SJCRH30 (cell line): ENCODE measurements around the gene NRIP3. TPM values are rescaled to one million over a fixed set of nuclear protein-coding genes. Genes with fewer than 3 reads are reported as not detected.

ENCODE experiments used
- DNase-seq, 2 experiments: peaks; one replicate each; pipeline ENCODE4 v3.0.0-alpha.2; 2015 to 2020
- H3K27ac ChIP-seq: fragments of 250-450 bp; sonication (Bioruptor Pico); 2 replicates; pipeline ENCODE4 v1.5.1; 2020; ENCODE audit warnings: mild to moderate bottlenecking, moderate library complexity
- H3K27me3 ChIP-seq: fragments of 250-450 bp; sonication (Bioruptor Pico); 2 replicates; pipeline ENCODE4 v1.5.1; 2020; ENCODE audit warnings: mild to moderate bottlenecking, moderate library complexity
- H3K36me3 ChIP-seq: fragments of 250-450 bp; sonication (Bioruptor Pico); 2 replicates; pipeline ENCODE4 v1.5.1; 2020; ENCODE audit warnings: mild to moderate bottlenecking, moderate library complexity
- H3K4me1 ChIP-seq: fragments of 250-450 bp; sonication (Bioruptor Pico); 2 replicates; pipeline ENCODE4 v1.5.1; 2020; ENCODE audit warnings: mild to moderate bottlenecking, moderate library complexity
- H3K4me3 ChIP-seq: fragments of 250-450 bp; sonication (Bioruptor Pico); 2 replicates; pipeline ENCODE4 v1.5.1; 2020; ENCODE audit warnings: mild to moderate bottlenecking, moderate library complexity
- H3K9me3 ChIP-seq: fragments of 250-450 bp; sonication (Bioruptor Pico); replicated peaks from 2 replicates; pipeline ENCODE4 v1.5.1; 2020; ENCODE audit warnings: mild to moderate bottlenecking, moderate library complexity
- total RNA-seq: library from RNA; depleted of rRNA; stranded (reverse); fragments of >200 nt; shearing (Covaris generic); gene quantifications from 2 replicates; pipeline ENCODE4 v1.2.3, GENCODE V29; 2014

Gene NRIP3
- total RNA-seq, 1 experiment from 2014 or later, result 13.2 TPM

DNA sequence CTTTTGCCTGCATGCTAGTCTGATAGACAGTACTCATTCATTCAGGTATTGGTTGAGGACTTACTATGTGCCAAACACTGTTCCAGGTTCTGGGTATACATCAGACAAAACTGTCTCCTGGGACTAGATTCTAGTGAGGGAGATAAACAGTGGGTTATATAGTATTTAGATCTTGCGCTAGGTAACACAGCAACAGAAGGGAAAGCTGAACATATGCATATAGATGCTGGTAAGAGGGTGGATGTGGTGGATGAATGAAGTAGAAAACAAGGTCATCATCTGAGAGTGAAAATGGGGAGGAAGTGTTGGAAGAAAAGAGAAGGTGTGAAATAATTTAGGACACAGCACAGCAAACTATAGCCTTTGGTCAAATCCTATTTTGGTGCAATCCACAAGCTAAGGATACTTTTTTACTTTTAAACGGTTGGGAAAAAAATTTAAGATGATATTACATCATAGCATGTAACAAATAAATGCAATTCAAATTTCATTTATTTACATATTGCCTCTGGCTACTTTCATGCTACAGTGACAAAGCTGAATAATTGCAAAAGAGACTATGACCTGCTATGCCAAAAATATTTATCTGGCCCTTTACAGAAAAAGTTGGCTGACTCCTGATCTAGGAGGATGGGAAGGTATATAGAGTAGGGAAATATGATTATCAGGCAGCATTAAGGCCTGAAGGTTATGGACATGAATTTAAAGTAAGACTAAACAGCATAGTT is 32.4 kb downstream of the NRIP3 start:
- no peaks in the 10 kb centered on the region for H3K27me3 ChIP-seq
- no peaks in the 10 kb centered on the region for H3K4me1 ChIP-seq
- no peak overlapping the region for H3K4me3 ChIP-seq
- no peak overlapping the region for H3K27ac ChIP-seq
- no peaks in the 10 kb centered on the region for H3K36me3 ChIP-seq
- H3K9me3 ChIP-seq, result no peaks in the 10 kb centered on the region
- DNase-seq, result no peak

DNA sequence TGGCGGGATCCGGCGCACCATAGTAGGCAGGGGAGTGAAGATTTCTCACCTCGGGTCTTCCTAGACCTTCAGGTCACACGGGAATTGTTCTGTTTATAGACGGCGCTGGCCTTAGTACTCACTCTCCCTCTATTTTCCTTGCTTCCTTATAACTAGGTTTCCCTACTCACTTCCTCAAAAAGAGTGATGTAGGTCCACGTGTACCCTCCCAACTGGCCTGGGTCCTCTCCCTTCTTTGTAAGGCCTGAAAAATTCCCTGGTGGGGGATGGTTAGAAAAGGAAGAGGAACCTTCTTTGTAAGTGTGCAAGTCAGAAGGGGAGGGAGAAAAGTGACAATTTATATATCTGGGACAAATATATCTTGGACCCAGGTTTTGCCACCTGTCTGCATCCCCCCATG is 36.6 kb downstream of the NRIP3 start:
- Histone ChIP-seq H3K4me1 (peaks cover 4% of the 10 kb centered on the region; the same call in 1 of the 2 replicates), H3K27ac (no peak overlapping the region), H3K4me3 (no peak overlapping the region), H3K9me3 (no peaks in the 10 kb centered on the region), H3K27me3 (no peaks in the 10 kb centered on the region), H3K36me3 (no peaks in the 10 kb centered on the region)
- no peak for DNase-seq

DNA sequence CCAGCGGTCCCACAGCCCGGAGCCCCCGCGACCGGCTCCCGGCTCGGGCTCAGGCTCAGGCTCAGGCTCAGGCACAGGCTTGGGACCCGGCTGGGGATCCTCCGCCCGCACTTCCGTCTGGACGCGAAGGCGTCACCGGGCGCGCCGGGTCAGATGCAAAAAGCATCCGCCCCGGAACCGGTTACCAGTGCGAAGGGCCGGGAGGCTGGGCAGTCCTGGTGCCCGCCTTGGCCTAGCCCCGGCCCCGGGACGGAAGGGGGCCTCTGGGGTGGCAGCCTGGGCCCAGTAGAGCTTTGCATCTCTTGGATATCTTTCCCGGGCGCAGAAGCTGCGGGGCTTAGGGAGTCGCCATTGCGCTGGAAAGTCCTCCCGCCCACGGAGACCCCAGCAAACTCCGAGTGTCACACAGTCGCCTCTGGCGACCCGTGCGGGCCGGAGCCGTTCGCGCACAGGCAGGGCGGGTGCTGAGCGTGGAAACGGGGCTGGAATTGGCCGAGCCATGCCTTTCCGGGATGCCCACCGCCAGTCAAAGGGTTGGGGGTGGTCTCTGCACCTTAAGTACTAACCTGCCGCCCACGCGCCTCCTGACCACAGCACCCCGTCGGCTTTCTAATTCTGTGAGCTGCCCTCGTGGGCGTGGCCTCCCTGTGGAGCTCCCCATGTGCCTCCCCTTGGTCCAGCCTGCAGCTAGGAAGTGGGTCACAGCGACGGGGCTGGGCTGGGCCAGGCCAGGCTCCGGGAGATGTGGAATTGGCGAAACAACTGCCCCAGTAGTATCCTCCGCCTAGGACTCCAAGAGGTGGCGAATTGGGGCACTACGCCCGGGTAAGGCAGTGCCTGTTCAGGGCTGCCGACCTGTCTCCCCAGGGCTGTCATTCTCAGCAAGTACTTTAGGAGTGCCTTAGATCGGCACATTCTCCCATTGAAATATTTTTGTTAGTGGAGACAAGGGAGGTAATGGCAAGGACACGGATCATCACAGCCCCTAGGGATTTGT is 39.2 kb downstream of the NRIP3 start, which contains the start of gene TMEM9B:
Gene TMEM9B (minus strand): TSS at position 119 of the 997 bp plus-strand sequence. CDS start 129 bp downstream, outside the sequence.
- Histone ChIP-seq H3K4me1 (peaks cover 4% of the 10 kb centered on the region; the same call in 1 of the 2 replicates), H3K36me3 (no peaks in the 10 kb centered on the region), H3K27ac (peak within 1 kb of the TSS; percentile 78), H3K27me3 (no peaks in the 10 kb centered on the region), H3K9me3 (no peaks in the 10 kb centered on the region), H3K4me3 (peak within 1 kb of the TSS; percentile 89)
- peak; percentile 93 to 94 for DNase-seq

DNA sequence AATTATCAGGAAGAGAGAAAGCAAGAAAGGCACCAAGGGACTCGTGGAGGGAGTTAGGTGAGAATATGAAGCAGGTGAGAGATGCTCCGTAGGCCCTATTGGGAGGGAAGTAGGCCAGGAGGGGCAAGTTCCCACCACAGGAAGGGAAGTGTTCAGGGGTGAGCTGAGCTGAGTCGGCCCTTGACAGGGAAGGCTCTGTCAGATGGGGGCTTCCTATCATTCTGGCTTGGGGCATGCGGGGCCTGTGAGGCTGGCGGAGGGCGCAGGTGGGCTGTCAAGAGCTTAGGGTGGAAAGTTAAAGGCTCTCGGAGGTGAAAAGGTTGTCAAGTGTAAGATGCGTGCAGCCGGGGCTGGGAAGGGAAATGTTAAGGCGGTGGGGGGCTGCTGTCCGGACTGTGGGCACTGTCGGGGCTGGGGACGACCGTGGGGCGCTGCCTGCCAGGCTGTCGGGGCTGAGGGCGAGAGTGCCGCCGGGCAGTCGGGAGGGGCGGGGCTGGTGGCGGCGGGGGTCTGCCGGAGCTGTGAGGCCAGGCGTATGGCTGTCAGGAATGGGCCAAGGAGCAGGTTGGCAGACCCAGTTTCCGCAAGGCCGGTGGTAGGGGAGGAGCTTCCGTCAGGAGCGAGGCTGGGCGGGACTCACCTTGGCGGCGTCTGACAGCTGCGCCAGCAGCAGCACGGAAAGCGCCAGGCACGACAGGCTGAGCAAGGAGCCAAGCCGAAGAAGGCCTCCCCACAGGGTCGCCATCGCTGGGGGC is 40.1 kb downstream of the NRIP3 start:
- H3K9me3 ChIP-seq, result no peaks in the 10 kb centered on the region
- H3K27me3 ChIP-seq, result no peaks in the 10 kb centered on the region
- peaks cover 4% of the 10 kb centered on the region; the same call in 1 of the 2 replicates for H3K4me1 ChIP-seq
- peak overlapping the region; percentile 78 for H3K27ac ChIP-seq
- H3K36me3 ChIP-seq, result no peaks in the 10 kb centered on the region
- H3K4me3 ChIP-seq, result peak overlapping the region; percentile 89
- DNase-seq, result no peak

DNA sequence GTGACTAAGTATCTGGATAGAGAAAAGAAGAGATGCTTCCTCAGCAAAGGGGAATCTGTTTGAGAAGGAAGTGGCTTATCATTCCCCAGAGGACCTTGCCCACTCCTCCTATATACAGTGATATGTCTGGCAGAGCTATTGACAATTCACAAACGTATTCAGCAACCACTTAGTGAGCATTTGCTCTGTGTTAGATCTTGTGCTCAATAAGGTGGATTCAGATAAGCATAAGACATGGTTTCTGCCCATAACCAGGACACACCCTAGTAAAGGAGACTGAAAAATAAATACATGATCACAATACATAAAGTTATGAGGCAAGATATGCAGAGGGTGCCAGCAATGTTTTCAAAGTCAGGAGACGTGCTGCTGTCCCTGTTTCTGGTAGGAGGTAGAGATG is 41.0 kb downstream of the NRIP3 start:
- H3K4me1 ChIP-seq, result peaks cover 4% of the 10 kb centered on the region; the same call in 1 of the 2 replicates
- no peak for DNase-seq
- no peak overlapping the region for H3K4me3 ChIP-seq
- no peaks in the 10 kb centered on the region for H3K9me3 ChIP-seq
- no peaks in the 10 kb centered on the region for H3K36me3 ChIP-seq
- H3K27ac ChIP-seq, result no peak overlapping the region
- no peaks in the 10 kb centered on the region for H3K27me3 ChIP-seq

DNA sequence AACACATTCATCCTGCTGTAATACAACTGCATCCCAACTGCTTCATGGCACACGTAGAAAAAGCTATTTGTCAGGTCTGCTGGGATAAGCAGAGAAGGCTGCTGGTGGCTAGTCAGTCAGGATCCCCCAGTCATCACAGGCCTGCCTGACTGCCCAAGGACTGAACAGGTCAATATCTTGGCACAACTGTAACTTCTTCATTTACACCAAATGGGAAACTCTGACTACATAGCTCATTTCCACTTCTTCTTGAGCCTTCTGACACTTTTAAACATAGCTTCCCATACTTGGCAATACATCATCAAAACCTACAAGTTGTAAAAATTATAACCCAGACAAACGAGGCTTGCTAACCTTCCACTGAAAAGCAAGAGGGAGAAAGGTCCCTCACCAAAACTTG is 42.4 kb downstream of the NRIP3 start:
- Histone ChIP-seq H3K9me3 (no peaks in the 10 kb centered on the region), H3K27ac (no peak overlapping the region), H3K27me3 (no peaks in the 10 kb centered on the region), H3K36me3 (no peaks in the 10 kb centered on the region; the same call in 1 of the 2 replicates), H3K4me1 (peaks cover 4% of the 10 kb centered on the region; the same call in 1 of the 2 replicates), H3K4me3 (no peak overlapping the region)
- DNase-seq, result no peak

DNA sequence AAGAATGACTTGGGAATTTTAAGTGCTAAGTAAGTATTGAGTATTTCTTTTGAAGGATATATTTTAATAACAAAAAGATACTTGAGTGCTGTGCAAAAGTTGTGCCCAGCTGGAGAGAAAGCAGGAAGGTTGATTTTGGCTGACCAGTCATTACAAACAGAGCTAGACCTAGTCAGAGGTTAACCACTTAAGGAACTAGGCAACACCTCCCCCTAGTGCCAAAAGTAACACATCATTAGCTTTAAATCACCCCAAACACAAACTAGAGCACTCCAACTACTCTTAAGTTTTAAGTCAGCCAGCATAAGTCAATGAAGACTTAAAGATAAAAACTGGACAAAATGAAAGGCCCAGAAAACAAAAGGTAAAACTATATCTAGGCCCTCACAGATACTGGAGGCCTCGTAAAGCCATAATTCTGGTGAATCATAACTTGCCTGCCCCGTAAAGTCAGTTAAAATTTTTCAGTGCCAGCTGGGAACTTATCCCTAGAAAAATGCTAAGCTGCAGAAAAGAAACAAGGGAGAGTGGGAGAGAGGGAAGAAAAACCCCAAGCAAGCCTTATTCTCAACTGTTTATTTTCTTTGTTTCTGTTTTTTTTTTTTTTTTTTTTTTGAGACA is 44.1 kb downstream of the NRIP3 start:
- no peak overlapping the region for H3K27ac ChIP-seq

DNA sequence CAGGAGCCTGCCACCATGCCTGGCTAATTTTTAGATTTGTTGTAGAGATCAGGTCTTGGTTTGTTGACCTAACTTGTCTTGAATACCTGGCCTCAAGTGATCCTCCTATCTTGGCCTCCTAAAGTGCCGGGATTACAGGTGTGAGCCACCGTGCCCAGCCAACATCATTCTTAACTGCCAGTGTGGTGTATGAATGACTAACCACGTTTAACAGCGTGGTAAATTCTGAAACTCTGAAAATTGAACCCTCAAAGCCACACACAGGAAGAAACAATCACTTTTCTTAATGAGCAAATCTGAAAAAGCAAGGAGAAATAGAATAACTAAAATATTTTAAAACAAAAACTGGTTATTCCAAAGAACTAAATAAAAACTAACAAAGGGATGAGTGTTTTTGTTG is 46.9 kb downstream of the NRIP3 start:
- Histone ChIP-seq H3K4me3 (no peak overlapping the region), H3K36me3 (peaks cover 15% of the 10 kb centered on the region; the same call in 1 of the 2 replicates), H3K27me3 (no peaks in the 10 kb centered on the region), H3K27ac (no peak overlapping the region), H3K4me1 (no peaks in the 10 kb centered on the region), H3K9me3 (no peaks in the 10 kb centered on the region)
- no peak for DNase-seq

More for the DNA sequence above, 44.1 kb downstream of the NRIP3 start:
- Histone ChIP-seq H3K4me1 (no peaks in the 10 kb centered on the region), H3K36me3 (peaks cover 6% of the 10 kb centered on the region; the same call in 1 of the 2 replicates), H3K9me3 (no peaks in the 10 kb centered on the region), H3K27me3 (no peaks in the 10 kb centered on the region), H3K4me3 (no peak overlapping the region)
- peak; percentile 53 to 87 for DNase-seq

DNA sequence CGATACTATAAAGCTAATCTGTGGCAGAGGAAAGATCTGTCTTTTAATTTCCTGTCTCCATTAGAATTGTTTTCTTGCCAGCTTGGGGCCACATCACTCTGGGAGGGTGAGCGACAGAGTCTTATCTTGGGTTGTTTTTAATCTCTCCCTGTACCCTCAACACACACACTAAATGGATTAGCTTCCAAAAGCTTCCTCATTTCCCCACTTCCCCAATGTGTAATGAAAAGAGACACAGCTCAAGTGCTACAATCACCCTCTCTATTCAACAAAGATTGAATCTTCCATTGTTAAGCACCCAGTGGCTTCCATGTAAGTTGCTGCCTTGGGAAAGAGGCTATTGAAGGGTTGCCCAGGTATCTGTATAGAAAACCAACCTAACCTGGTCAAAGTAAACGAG is 54.9 kb downstream of the NRIP3 start:
- H3K4me3 ChIP-seq, result no peak overlapping the region
- H3K27me3 ChIP-seq, result no peaks in the 10 kb centered on the region
- no peak for DNase-seq
- H3K4me1 ChIP-seq, result 0 out of 2 replicates have a peak, but pooled peaks cover 7% of the 10 kb centered on the region
- no peak overlapping the region for H3K27ac ChIP-seq
- no peaks in the 10 kb centered on the region for H3K9me3 ChIP-seq
- H3K36me3 ChIP-seq, result peaks cover 19% of the 10 kb centered on the region

DNA sequence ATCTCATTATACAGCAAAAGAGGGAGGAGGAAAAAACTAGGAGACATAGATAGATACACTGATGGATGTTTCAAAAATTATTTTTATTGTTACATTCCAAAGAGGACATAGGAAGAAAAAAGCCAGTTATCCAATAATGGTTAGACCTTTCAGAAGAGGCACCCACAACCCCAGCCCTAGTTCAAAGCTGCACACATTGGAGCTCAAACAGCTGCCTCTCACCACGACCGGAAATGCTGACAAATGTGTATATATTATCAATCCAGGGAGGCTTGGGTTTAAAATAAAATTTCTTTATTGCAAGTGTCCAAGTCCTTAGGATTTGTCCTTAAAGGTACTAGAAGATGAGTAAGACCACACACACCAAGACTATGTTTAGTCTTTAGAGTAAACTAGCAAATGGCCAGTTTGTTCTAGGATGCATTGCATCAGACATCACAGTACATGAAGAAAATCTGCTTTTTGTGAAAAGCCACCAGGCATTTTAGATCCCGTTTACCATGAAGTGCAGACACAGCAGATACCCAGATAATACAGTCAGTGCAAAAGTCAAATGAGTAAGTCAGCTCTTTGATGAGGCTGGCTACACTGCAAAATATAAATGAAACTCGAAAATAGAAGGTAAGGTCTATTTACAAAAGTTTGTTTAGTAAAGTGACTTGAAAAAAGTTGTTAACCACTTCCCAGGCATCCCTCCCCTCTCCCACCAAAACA is 56.4 kb downstream of the NRIP3 start:
- Histone ChIP-seq H3K36me3 (peaks cover 14% of the 10 kb centered on the region), H3K9me3 (no peaks in the 10 kb centered on the region), H3K4me1 (0 out of 2 replicates have a peak, but pooled peaks cover 7% of the 10 kb centered on the region), H3K27ac (no peak overlapping the region), H3K4me3 (no peak overlapping the region), H3K27me3 (no peaks in the 10 kb centered on the region)
- DNase-seq, result peak in 1 of 2 experiments; percentile 28

DNA sequence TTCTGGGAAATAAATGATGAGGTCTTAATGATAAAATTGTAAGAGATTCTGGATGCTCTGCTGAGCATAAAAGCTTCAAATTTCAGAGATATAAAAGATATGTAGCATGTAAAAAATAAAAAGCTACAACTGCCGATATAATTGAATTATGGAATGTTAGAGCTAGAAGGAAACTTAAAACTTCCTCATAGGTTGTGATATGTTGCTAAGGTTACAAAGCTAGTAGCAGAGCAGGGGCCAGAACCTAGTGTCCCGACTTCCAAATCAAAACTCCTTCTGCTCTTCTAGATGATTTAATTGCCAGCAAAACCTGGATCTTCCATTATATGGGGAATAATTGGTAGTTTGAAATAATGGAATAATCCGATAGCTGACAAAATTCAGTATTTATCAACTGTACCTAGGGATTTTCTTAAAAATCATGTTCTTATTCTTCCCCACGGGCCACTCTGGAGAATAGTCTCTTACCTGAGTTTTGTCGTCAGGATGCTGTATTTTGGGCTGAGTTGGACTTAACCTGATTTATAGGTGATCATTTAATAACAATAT is 61.2 kb downstream of the NRIP3 start, which contains the start of gene ASCL3:
Gene ASCL3 (minus strand): TSS at position 499 of the 549 bp plus-strand sequence. CDS start 4,855 bp downstream, outside the sequence.
- no peak within 1 kb of the TSS for H3K27ac ChIP-seq

DNA sequence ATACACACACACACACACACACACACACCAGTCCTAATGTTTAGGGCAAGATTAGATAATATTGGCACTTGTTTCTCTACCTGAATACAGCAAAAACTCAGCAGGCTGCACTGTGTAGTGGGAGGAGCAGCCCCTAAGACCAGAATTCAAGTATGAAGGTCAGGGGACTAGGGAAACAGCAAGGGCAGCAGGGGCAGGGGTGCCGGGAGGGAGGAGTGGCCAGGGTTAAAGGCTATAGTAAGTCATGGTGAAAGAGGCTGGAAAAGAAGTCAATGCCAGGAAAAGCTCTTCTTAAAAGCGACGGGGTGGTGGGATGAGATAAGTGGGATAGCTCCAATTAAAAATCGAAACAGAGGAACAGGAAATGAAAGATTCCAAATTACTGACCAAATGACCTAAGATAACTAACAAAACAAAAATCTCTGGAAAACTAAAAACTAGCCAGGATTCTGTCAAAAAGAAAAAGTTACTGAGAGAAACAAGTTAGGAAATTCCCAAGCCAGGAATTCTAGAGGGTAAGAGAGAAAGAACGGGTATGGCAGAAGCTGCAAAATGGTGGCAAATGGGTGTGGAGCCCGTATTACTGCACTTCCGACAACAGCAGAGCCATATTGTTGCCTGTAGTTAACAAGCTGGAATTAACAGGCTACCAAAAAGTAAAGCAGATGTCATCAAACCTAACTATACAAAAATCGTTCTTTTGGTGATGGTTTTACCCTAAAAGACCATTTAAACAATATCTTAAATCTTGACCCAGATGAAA is 62.3 kb downstream of the NRIP3 start:
- no peaks in the 10 kb centered on the region for H3K27me3 ChIP-seq
- H3K4me3 ChIP-seq, result no peak overlapping the region
- H3K27ac ChIP-seq, result no peak overlapping the region
- H3K4me1 ChIP-seq, result no peaks in the 10 kb centered on the region
- H3K36me3 ChIP-seq, result 0 out of 2 replicates have a peak, but pooled peaks cover 4% of the 10 kb centered on the region
- H3K9me3 ChIP-seq, result no peaks in the 10 kb centered on the region
- DNase-seq, result no peak

More for the DNA sequence above, 61.2 kb downstream of the NRIP3 start, which contains the start of gene ASCL3:
- Histone ChIP-seq H3K4me1 (no peaks in the 10 kb centered on the region), H3K4me3 (no peak within 1 kb of the TSS), H3K27me3 (no peaks in the 10 kb centered on the region), H3K9me3 (no peaks in the 10 kb centered on the region), H3K36me3 (peaks cover 6% of the 10 kb centered on the region; the same call in 1 of the 2 replicates)
- DNase-seq, result no peak
